ENCODE measurements around the gene ACOX2. TPM values are rescaled to one million over a fixed set of nuclear protein-coding genes. Genes with fewer than 3 reads are reported as not detected.

The ACOX2 gene
- total RNA-seq, 2 donors from 2014 or later, result 20.8 to 22.2 TPM

DNA sequence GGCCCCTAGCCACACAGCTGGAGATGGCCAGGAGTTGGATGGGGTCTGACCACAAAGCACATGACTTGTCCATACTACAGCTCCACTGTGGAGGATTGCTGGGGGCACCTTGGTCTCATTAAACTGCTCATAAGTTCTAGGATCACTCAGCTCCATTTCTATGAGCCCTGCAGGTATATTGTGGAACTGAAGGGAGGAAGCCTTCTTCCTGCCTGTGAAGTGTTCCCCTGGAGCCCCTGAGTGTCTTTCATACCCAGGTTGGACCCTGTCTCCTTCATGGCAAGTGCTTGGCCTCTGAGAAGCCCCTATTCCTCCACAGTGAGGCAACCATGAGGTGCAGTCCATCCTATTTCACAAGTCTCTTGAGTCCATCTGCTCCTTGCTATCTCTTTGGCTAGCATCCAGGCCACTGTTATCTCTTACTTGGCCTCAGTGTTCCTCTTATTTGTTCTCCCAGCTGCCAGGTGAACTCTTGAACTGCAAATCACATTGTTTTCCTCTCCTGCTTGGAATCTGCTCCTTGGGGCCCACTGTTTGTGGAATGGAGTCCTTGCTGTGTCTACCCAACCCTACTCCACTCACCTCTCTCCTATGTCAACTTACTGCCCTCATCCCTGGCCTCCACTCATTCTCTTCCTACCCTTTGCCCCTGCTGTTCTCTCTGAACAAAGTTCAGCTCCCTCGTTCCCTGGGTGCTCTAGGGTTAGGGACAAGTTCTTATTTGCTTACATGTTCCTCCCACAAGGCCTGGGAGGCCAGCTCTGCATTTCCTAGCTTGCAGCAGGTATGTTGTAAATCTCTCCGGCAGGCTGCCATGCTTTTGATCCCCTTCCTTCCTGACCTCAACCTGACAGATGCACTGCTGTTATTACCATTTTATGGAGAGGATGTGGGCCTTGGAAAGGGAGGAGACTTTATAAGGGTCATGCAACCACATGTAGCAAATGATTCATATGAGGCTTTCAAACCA, 1.2 kb downstream of the ACOX2 start:
- TF ChIP-seq, protein P1, sequence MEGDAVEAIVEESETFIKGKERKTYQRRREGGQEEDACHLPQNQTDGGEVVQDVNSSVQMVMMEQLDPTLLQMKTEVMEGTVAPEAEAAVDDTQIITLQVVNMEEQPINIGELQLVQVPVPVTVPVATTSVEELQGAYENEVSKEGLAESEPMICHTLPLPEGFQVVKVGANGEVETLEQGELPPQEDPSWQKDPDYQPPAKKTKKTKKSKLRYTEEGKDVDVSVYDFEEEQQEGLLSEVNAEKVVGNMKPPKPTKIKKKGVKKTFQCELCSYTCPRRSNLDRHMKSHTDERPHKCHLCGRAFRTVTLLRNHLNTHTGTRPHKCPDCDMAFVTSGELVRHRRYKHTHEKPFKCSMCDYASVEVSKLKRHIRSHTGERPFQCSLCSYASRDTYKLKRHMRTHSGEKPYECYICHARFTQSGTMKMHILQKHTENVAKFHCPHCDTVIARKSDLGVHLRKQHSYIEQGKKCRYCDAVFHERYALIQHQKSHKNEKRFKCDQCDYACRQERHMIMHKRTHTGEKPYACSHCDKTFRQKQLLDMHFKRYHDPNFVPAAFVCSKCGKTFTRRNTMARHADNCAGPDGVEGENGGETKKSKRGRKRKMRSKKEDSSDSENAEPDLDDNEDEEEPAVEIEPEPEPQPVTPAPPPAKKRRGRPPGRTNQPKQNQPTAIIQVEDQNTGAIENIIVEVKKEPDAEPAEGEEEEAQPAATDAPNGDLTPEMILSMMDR (IDR thresholded peaks at IDR 0.05), result no peak
- Histone ChIP-seq H3K36me3 (peaks cover 8% of the 10 kb centered on the region), H3K4me1 (ENCODE audit: control insufficient read depth in 1 of 2, low read depth in 2 of 2) (peaks cover 7 to 22% of the 10 kb centered on the region in 2 donors), H3K27me3 (replicated peaks; ENCODE audit: insufficient read depth) (no peaks in the 10 kb centered on the region), H3K9me3 (no peaks in the 10 kb centered on the region), H3K27ac (peak overlapping the region in 1 of 2 donors; percentile 58), H3K4me3 (peak overlapping the region; percentile 65)
- ATAC-seq (ENCODE audit: insufficient number of reproducible peaks, low FRiP score, low read depth) (no peak), DNase-seq (ENCODE audit: low spot score) (no peak)

DNA sequence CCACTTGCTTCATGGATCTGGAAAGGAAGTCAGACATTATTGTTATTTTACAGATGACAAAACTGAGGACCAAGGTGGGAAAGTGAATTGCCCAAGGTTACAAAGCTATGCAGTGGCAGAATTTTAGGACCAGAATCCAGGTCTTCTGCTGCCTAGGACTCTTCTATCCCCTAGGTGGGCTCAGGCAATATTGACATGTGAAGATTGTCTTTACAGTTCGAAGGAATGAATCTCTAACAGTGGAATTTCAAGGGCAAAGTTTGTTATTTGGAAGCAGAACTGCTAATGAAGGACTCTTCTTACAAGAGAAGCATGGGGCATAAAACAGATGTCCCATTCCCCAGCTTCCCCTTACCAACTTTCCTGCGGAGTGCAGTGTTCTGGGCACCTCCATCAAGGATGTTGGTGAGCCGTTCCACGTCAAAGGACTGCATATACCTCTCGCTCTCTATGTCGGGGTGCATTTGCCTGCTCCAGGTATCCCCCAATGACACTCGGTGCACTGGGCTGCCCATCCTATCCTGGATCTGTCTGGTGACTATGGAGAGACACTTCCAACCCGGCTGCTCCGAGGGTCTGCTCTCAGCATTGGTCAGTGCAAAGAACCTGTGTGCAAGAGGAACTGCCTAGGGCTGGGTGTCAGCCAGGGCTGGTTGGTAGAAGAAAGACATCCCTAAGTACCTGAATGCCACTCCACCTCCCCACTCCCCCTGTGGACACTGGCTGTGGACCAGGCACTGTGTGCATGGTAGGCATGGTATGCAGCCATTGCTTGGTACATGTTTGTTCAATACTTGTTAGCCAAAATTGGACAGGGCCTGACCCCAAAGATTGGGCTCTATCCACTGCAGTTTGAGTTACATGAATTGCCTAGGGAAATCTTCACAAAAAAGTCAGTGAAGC, 2.1 kb downstream of the ACOX2 start:
- no peaks in the 10 kb centered on the region for H3K27me3 ChIP-seq (replicated peaks; ENCODE audit: insufficient read depth)
- no peak overlapping the region for H3K27ac ChIP-seq
- peaks cover 8% of the 10 kb centered on the region for H3K36me3 ChIP-seq
- H3K4me3 ChIP-seq, result no peak overlapping the region
- no peak for ATAC-seq (ENCODE audit: insufficient number of reproducible peaks, low FRiP score, low read depth)
- TF ChIP-seq, protein P1 (IDR thresholded peaks at IDR 0.05), result no peak
- DNase-seq (ENCODE audit: low spot score), result no peak
- no peaks in the 10 kb centered on the region for H3K9me3 ChIP-seq
- peaks cover 7 to 22% of the 10 kb centered on the region in 2 donors for H3K4me1 ChIP-seq (ENCODE audit: control insufficient read depth in 1 of 2, low read depth in 2 of 2)

DNA sequence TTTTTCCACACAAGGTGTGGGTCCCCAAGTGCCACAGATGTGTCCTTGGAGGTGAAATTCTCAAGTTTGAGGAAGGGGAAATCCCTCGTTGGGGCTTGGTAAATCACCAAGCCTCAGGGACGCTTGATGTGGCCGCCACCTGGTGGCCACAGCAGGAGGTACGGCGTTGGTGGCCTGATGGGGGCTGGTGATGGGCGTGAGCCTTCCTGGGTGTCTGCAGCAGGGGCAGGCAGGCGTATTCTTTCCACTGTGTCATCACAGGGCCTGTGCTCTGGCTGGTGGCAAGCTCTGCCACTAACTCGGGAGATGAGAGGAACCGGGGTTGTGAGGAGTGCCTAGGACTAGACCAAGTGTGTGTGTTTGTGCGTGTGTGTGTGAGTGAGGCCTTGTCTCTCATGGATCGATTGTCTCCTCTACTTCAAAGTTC, 4.2 kb downstream of the ACOX2 start:
- no peak for ATAC-seq (ENCODE audit: insufficient number of reproducible peaks, low FRiP score, low read depth)

DNA sequence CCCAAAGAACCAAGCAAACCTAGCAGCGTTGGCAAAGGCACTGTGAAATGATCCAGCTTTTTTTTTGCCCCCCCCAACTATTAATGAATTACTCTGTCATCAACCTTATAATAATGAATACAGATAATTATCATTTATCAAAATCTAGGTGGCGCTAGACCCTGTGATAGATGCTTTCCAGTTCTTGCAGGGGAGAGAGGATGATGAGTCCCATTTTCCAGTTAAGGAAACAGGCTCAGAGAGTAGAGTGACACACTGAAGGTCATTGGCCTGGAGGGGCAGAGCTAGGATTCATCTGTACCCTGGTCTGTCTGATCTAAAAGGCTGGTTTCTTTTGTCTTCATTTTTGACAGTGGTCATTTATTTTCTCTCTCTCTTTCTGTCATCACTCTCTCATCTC, 5.0 kb downstream of the ACOX2 start:
- TF ChIP-seq, protein P1 (IDR thresholded peaks at IDR 0.05), result no peak
- Histone ChIP-seq H3K36me3 (peaks cover 8% of the 10 kb centered on the region), H3K27me3 (replicated peaks; ENCODE audit: insufficient read depth) (no peaks in the 10 kb centered on the region), H3K4me1 (ENCODE audit: control insufficient read depth in 1 of 2, low read depth in 2 of 2) (peaks cover 7 to 23% of the 10 kb centered on the region in 2 donors), H3K9me3 (no peaks in the 10 kb centered on the region), H3K27ac (no peak overlapping the region), H3K4me3 (no peak overlapping the region)
- DNase-seq (ENCODE audit: low spot score) (no peak), ATAC-seq (ENCODE audit: insufficient number of reproducible peaks, low FRiP score, low read depth) (no peak)

More for the DNA sequence above, 4.2 kb downstream of the ACOX2 start:
- DNase-seq (ENCODE audit: low spot score), result no peak
- Histone ChIP-seq H3K36me3 (peaks cover 8% of the 10 kb centered on the region), H3K27me3 (replicated peaks; ENCODE audit: insufficient read depth) (no peaks in the 10 kb centered on the region), H3K4me1 (ENCODE audit: control insufficient read depth in 1 of 2, low read depth in 2 of 2) (peaks cover 7 to 29% of the 10 kb centered on the region in 2 donors), H3K9me3 (no peaks in the 10 kb centered on the region), H3K4me3 (no peak overlapping the region), H3K27ac (no peak overlapping the region)
- TF ChIP-seq, protein P1 (IDR thresholded peaks at IDR 0.05), result peak; percentile 87

GRCh38 chr3:58531555-58531954, 5.4 kb downstream of the ACOX2 start:
- H3K36me3 ChIP-seq, result peaks cover 8% of the 10 kb centered on the region

More at GRCh38 chr3:58531555-58531954, 5.4 kb downstream of the ACOX2 start:
- no peak for ATAC-seq (ENCODE audit: insufficient number of reproducible peaks, low FRiP score, low read depth)
- Histone ChIP-seq H3K9me3 (no peaks in the 10 kb centered on the region), H3K27me3 (replicated peaks; ENCODE audit: insufficient read depth) (no peaks in the 10 kb centered on the region), H3K27ac (no peak overlapping the region), H3K4me1 (ENCODE audit: control insufficient read depth in 1 of 2, low read depth in 2 of 2) (peaks cover 7 to 19% of the 10 kb centered on the region in 2 donors), H3K4me3 (no peak overlapping the region)
- no peak for DNase-seq (ENCODE audit: low spot score)
- TF ChIP-seq, protein P1 (IDR thresholded peaks at IDR 0.05), result no peak
